Loucy (cell line): ENCODE measurements around the gene B3GAT2.

Experiments used
- CTCF ChIP-seq: fragments of 200-600 bp; sonication (generic); conservative IDR thresholded peaks from 2 replicates; pipeline ENCODE4 v1.5.1; 2014; ENCODE audit warnings: mild to moderate bottlenecking, antibody characterized with exemption, low read length
- EZH2phosphoT487 ChIP-seq: fragments of 200-600 bp; IDR thresholded peaks from 2 replicates; pipeline ENCODE4 v1.6.1; 2018; ENCODE audit warnings: antibody characterized with exemption, mild to moderate bottlenecking, moderate library complexity, borderline replicate concordance

GRCh38 chr6:70886071-70886470 lies 70.8 kb downstream of the B3GAT2 start:
- no peak for TF ChIP-seq CTCF
- no peak for TF ChIP-seq EZH2phosphoT487
